SK-N-SH (cell line): Measurements from ENCODE around the gene STRN3. TPM values are rescaled to one million over a fixed set of nuclear protein-coding genes. Genes with fewer than 3 reads are reported as not detected.

Experiments used
- CTCF ChIA-PET: fragments of 300-600, 350-600 bp; formaldehyde crosslinking; extraction: SDS; loops from one replicate; lab custom pipeline; 2021; lab: Yijun Ruan, JAX
- POLR2A ChIA-PET: fragments of 350-600 bp; sonication (Branson Sonifier 250); formaldehyde crosslinking; extraction: SDS; loops from one replicate; lab custom pipeline; 2020; ENCODE audit warnings: antibody characterized with exemption, inconsistent platforms; lab: Yijun Ruan, JAX
- DNase-seq: peaks from one replicate; pipeline ENCODE4 v3.0.0; 2012
- H2AFZ ChIP-seq: fragments of 200-600 bp; sonication (generic); 2 replicates; pipeline ENCODE4 v1.8.1; 2016; ENCODE audit warnings: antibody characterized with exemption, mild to moderate bottlenecking, low read depth
- H3F3A ChIP-seq: fragments of 200-600 bp; sonication (generic); replicated peaks from 2 replicates; pipeline ENCODE3; 2016; ENCODE audit warnings: antibody characterized with exemption, mild to moderate bottlenecking; ENCODE audit not compliant: insufficient read depth
- H3K27ac ChIP-seq, 2 experiments: fragments of 200-500 bp in 1 of 2; fragments of 200-600 bp in 1 of 2; sonication (Bioruptor generic) in 1 of 2; sonication (generic), shearing (Covaris generic) in 1 of 2; 2 replicates each; pipeline versions ENCODE4 v1.5.1 to v1.6.1; 2014 to 2016; ENCODE audit warnings: low read depth in 2 of 2, inconsistent platforms in 1 of 2, low read length in 1 of 2, mild to moderate bottlenecking in 1 of 2, mixed read lengths in 1 of 2
- H3K27me3 ChIP-seq: fragments of 200-600 bp; sonication (generic), shearing (Covaris generic); 2 replicates; pipeline ENCODE4 v1.6.1; 2016; ENCODE audit warnings: mixed run types; ENCODE audit not compliant: insufficient read depth
- H3K36me3 ChIP-seq, 2 experiments: fragments of 200-500 bp in 1 of 2; fragments of 200-600 bp in 1 of 2; sonication (Bioruptor generic) in 1 of 2; sonication (generic) in 1 of 2; replicated peaks in 1 of 2; 2 replicates each; pipeline versions ENCODE3 to v1.5.1; 2014 to 2016; ENCODE audit warnings: low read length in 1 of 2, mild to moderate bottlenecking in 1 of 2; ENCODE audit not compliant: insufficient read depth in 2 of 2, control insufficient read depth in 1 of 2
- H3K4me1 ChIP-seq, 2 experiments: fragments of 200-500 bp in 1 of 2; fragments of 200-600 bp in 1 of 2; sonication (Bioruptor generic) in 1 of 2; sonication (generic), shearing (Covaris generic) in 1 of 2; 2 replicates each; pipeline versions ENCODE4 v1.5.1 to v1.6.1; 2014 to 2016; ENCODE audit warnings: low read depth in 1 of 2, low read length in 1 of 2, mixed run types in 1 of 2; ENCODE audit not compliant: insufficient read depth in 2 of 2, control insufficient read depth in 1 of 2
- H3K4me2 ChIP-seq: fragments of 200-600 bp; sonication (generic), shearing (Covaris generic); 2 replicates; pipeline ENCODE4 v1.6.1; 2017; ENCODE audit warnings: mixed run types
- H3K4me3 ChIP-seq, 2 experiments: fragments of 200-500 bp in 1 of 2; fragments of 200-600 bp in 1 of 2; sonication (Bioruptor generic) in 1 of 2; sonication (generic), shearing (Covaris generic) in 1 of 2; 2 replicates each; pipeline versions ENCODE4 v1.5.1 to v1.8.1; 2014 to 2016; ENCODE audit warnings: low read depth in 2 of 2, inconsistent platforms in 1 of 2, low read length in 1 of 2, mild to moderate bottlenecking in 1 of 2, mixed read lengths in 1 of 2, moderate library complexity in 1 of 2
- H3K79me2 ChIP-seq: fragments of 200-600 bp; sonication (generic); 2 replicates; pipeline ENCODE4 v1.8.1; 2017; ENCODE audit warnings: mild to moderate bottlenecking; ENCODE audit not compliant: insufficient read depth
- H3K9ac ChIP-seq: fragments of 200-600 bp; sonication (generic); 2 replicates; pipeline ENCODE4 v1.6.1; 2017; ENCODE audit warnings: mixed run types
- H3K9me2 ChIP-seq: fragments of 200-600 bp; sonication (generic); 2 replicates; pipeline ENCODE4 v1.6.1; 2017; ENCODE audit warnings: mixed run types
- H3K9me3 ChIP-seq: fragments of 200-600 bp; sonication (generic); 2 replicates; pipeline ENCODE4 v1.6.1; 2017; ENCODE audit warnings: mixed run types, mild to moderate bottlenecking, moderate library complexity
- H4K20me1 ChIP-seq: fragments of 200-600 bp; sonication (generic); 2 replicates; pipeline ENCODE4 v1.6.1; 2017; ENCODE audit warnings: mild to moderate bottlenecking, mixed run types; ENCODE audit not compliant: insufficient read depth
- CHD2 ChIP-seq: fragments of 150-350 bp; IDR thresholded peaks from 2 replicates; pipeline ENCODE4 v1.6.1; 2018; ENCODE audit warnings: low read length; ENCODE audit not compliant: partially characterized antibody
- EP300 ChIP-seq, 2 experiments: IDR thresholded peaks; 2 replicates each; pipeline versions ENCODE4 v1.4.0 to v1.6.1; 2012; ENCODE audit warnings: borderline replicate concordance in 1 of 2, low read depth in 1 of 2, low read length in 1 of 2
- EZH2phosphoT487 ChIP-seq: fragments of 200-600 bp; sonication (generic); IDR thresholded peaks from 2 replicates; pipeline ENCODE4 v1.6.1; 2017; ENCODE audit warnings: low read depth, mixed run types, mild to moderate bottlenecking, antibody characterized with exemption, moderate library complexity, borderline replicate concordance
- FOXJ3 ChIP-seq: sonication (generic); formaldehyde crosslinking; IDR thresholded peaks from 2 replicates; pipeline ENCODE4 v1.5.1; 2020; ENCODE audit warnings: mild to moderate bottlenecking, missing genetic modification reagents
- MEF2A ChIP-seq: IDR thresholded peaks from 2 replicates; pipeline ENCODE4 v1.4.0; 2012; ENCODE audit warnings: low read depth, borderline replicate concordance
- MXI1 ChIP-seq: IDR thresholded peaks from 2 replicates; pipeline ENCODE4 v1.6.1; 2012; ENCODE audit warnings: mild to moderate bottlenecking, low read depth, low read length, improper control_type of control experiment
- NRF1 ChIP-seq: IDR thresholded peaks from 2 replicates; pipeline ENCODE4 v1.6.1; 2012; ENCODE audit warnings: low read depth, mild to moderate bottlenecking, low read length
- POLR2AphosphoS5 ChIP-seq: IDR thresholded peaks from 2 replicates; pipeline ENCODE4 v1.6.1; 2012; ENCODE audit warnings: low read depth, low read length
- RCOR1 ChIP-seq: fragments of 150-350 bp; IDR thresholded peaks from 2 replicates; pipeline ENCODE4 v1.6.1; 2017; ENCODE audit warnings: antibody characterized with exemption, low read length
- RFX5 ChIP-seq: IDR thresholded peaks from 2 replicates; pipeline ENCODE4 v1.6.1; 2012; ENCODE audit warnings: mild to moderate bottlenecking, improper control_type of control experiment, low read length
- SIN3A ChIP-seq: IDR thresholded peaks from 2 replicates; pipeline ENCODE4 v1.6.1; 2012; ENCODE audit warnings: low read depth, mild to moderate bottlenecking, low read length, moderate library complexity, borderline replicate concordance
- SMC3 ChIP-seq: IDR thresholded peaks from 2 replicates; pipeline ENCODE4 v1.6.1; 2012; ENCODE audit warnings: low read depth, low read length, improper control_type of control experiment
- TAF1 ChIP-seq: IDR thresholded peaks from 2 replicates; pipeline ENCODE4 v1.6.1; 2012; ENCODE audit warnings: low read depth, mild to moderate bottlenecking, low read length, moderate library complexity, borderline replicate concordance
- TCF12 ChIP-seq: IDR thresholded peaks from 2 replicates; pipeline ENCODE4 v1.4.0; 2012
- TEAD4 ChIP-seq: IDR thresholded peaks from 2 replicates; pipeline ENCODE4 v1.4.0; 2012; ENCODE audit warnings: mild to moderate bottlenecking, borderline replicate concordance; ENCODE audit not compliant: insufficient read depth
- YY1 ChIP-seq: IDR thresholded peaks from 2 replicates; pipeline ENCODE4 v1.4.0; 2012; ENCODE audit warnings: low read depth, mild to moderate bottlenecking
- WGBS: methylation state at CpG from one replicate; pipeline ENCODE4 v1.1.6; 2017; ENCODE audit warnings: low lambda C conversion rate; 5-methylcytosine and 5-hydroxymethylcytosine counted together
- polyA plus RNA-seq, 3 experiments: library from polyadenylated mRNA; depleted of rRNA; stranded (reverse); fragments of >200 nt; gene quantifications; 2 replicates each; pipeline ENCODE4 v1.2.3, GENCODE V29; 2012
- TF ChIP-seq, protein P1 (sequence below): IDR thresholded peaks from 2 replicates; pipeline ENCODE4 v1.4.0; 2012; ENCODE audit warnings: low read depth, borderline replicate concordance
- TF ChIP-seq, protein P2 (sequence below): IDR thresholded peaks from 2 replicates; pipeline ENCODE4 v1.4.0; 2012; ENCODE audit warnings: low read depth, borderline replicate concordance
- TF ChIP-seq, protein P3 (sequence below): IDR thresholded peaks from 2 replicates; pipeline ENCODE4; 2012
- TF ChIP-seq, protein P4 (sequence below): fragments of 200-600 bp; sonication (generic); IDR thresholded peaks from 2 replicates; pipeline ENCODE4 v1.6.1; 2017; ENCODE audit warnings: antibody characterized with exemption, mild to moderate bottlenecking, moderate library complexity

STRN3 gene
- polyA plus RNA-seq, 1 of the 3 experiments (the other 2 are of a cell fraction), result 7.2 TPM

DNA sequence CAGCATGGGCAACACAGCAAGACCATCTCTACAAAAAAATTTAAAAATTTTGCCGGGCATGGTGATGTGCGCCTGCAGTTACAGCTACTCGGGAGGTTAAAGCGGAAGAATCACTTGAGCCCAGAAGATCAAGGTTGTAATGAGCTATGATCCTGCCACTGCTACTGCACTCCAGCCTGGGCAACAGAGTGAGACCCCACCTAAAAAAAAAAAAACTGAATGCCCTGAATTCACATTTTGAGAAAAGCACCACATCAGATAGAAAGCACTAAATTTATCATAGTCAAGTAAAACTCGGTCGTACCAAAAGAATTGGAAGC, 24.9 kb downstream of the STRN3 start:
- POLR2A ChIA-PET, result no interaction called here
- TF ChIP-seq CHD2, result no peak
- no peak for TF ChIP-seq RCOR1
- TF ChIP-seq, protein P1, sequence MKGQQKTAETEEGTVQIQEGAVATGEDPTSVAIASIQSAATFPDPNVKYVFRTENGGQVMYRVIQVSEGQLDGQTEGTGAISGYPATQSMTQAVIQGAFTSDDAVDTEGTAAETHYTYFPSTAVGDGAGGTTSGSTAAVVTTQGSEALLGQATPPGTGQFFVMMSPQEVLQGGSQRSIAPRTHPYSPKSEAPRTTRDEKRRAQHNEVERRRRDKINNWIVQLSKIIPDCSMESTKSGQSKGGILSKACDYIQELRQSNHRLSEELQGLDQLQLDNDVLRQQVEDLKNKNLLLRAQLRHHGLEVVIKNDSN, result no peak
- no peak for TF ChIP-seq POLR2AphosphoS5
- no peak for TF ChIP-seq TCF12
- no peak for TF ChIP-seq SIN3A
- TF ChIP-seq FOXJ3 (CRISPR knock-in tag), result no peak
- no peak for TF ChIP-seq EZH2phosphoT487
- TF ChIP-seq MEF2A, result no peak
- TF ChIP-seq YY1, result no peak
- TF ChIP-seq, protein P2, sequence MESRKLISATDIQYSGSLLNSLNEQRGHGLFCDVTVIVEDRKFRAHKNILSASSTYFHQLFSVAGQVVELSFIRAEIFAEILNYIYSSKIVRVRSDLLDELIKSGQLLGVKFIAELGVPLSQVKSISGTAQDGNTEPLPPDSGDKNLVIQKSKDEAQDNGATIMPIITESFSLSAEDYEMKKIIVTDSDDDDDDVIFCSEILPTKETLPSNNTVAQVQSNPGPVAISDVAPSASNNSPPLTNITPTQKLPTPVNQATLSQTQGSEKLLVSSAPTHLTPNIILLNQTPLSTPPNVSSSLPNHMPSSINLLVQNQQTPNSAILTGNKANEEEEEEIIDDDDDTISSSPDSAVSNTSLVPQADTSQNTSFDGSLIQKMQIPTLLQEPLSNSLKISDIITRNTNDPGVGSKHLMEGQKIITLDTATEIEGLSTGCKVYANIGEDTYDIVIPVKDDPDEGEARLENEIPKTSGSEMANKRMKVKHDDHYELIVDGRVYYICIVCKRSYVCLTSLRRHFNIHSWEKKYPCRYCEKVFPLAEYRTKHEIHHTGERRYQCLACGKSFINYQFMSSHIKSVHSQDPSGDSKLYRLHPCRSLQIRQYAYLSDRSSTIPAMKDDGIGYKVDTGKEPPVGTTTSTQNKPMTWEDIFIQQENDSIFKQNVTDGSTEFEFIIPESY, result no peak
- no peak for TF ChIP-seq SMC3
- no peak for TF ChIP-seq RFX5
- TF ChIP-seq TEAD4, result no peak
- TF ChIP-seq, protein P3, sequence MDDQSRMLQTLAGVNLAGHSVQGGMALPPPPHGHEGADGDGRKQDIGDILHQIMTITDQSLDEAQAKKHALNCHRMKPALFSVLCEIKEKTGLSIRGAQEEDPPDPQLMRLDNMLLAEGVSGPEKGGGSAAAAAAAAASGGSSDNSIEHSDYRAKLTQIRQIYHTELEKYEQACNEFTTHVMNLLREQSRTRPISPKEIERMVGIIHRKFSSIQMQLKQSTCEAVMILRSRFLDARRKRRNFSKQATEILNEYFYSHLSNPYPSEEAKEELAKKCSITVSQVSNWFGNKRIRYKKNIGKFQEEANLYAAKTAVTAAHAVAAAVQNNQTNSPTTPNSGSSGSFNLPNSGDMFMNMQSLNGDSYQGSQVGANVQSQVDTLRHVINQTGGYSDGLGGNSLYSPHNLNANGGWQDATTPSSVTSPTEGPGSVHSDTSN, result no peak
- TF ChIP-seq NRF1, result no peak
- TF ChIP-seq MXI1, result no peak
- TF ChIP-seq EP300 (IDR thresholded peaks at IDR 0.05; ENCODE audit: borderline replicate concordance in 1 of 2, low read depth in 1 of 2, low read length in 1 of 2), result no peak
- no peak for TF ChIP-seq TAF1
- TF ChIP-seq, protein P4, sequence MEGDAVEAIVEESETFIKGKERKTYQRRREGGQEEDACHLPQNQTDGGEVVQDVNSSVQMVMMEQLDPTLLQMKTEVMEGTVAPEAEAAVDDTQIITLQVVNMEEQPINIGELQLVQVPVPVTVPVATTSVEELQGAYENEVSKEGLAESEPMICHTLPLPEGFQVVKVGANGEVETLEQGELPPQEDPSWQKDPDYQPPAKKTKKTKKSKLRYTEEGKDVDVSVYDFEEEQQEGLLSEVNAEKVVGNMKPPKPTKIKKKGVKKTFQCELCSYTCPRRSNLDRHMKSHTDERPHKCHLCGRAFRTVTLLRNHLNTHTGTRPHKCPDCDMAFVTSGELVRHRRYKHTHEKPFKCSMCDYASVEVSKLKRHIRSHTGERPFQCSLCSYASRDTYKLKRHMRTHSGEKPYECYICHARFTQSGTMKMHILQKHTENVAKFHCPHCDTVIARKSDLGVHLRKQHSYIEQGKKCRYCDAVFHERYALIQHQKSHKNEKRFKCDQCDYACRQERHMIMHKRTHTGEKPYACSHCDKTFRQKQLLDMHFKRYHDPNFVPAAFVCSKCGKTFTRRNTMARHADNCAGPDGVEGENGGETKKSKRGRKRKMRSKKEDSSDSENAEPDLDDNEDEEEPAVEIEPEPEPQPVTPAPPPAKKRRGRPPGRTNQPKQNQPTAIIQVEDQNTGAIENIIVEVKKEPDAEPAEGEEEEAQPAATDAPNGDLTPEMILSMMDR, result no peak

More for the DNA sequence above, 24.9 kb downstream of the STRN3 start:
- Histone ChIP-seq H3K79me2 (peaks cover 100% of the 10 kb centered on the region), H3K9ac (no peak overlapping the region), H3K27me3 (no peaks in the 10 kb centered on the region), H3K9me2 (no peaks in the 10 kb centered on the region), H3K4me3 (no peak overlapping the region), H3K4me1 (peaks cover 0 to under 1% of the 10 kb centered on the region in 2 experiments; a peak in 1 of 4 replicates), H3K27ac (no peak overlapping the region), H3K9me3 (peaks cover 8% of the 10 kb centered on the region; the same call in 1 of the 2 replicates), H3K4me2 (no peak overlapping the region), H3F3A (peaks cover 10% of the 10 kb centered on the region), H3K36me3 (peaks cover 2 to 53% of the 10 kb centered on the region in 2 experiments), H4K20me1 (peaks cover 55% of the 10 kb centered on the region), H2AFZ (no peak overlapping the region)
- 96% methylated on average over 6 of the region's 6 CpGs for WGBS
- DNase-seq, result no peak
- CTCF ChIA-PET, result no interaction called here
